GM19467 (cell line): ENCODE results near the gene SLC46A2.

Experiments used
- ATAC-seq: cut with Tn5 transposase; IDR thresholded peaks from one replicate; pipeline ENCODE4 v1.9.1; 2021; ENCODE audit warnings: mild to moderate bottlenecking, moderate library complexity; ENCODE audit not compliant: unreplicated experiment

SLC46A2 gene

GRCh38 chr9:112890106-112891081, at the start of gene SLC46A2:
TSS of gene SLC46A2 (minus strand) at chr9:112890876. CDS start at chr9:112890681, 195 bp downstream.
- ATAC-seq: no peak

- ATAC-seq: no peak
These were observed 48.7 kb upstream of the SLC46A2 start for GRCh38 chr9:112939418-112939817.

- no peak for ATAC-seq
These were observed 43.0 kb upstream of the SLC46A2 start for GRCh38 chr9:112933696-112934095.

GRCh38 chr9:112925058-112925641, 34.5 kb upstream of the SLC46A2 start:
- no peak for ATAC-seq

- ATAC-seq: no peak
These were observed 30.9 kb upstream of the SLC46A2 start for GRCh38 chr9:112921549-112921948.

GRCh38 chr9:112917987-112918362, 27.3 kb upstream of the SLC46A2 start:
- ATAC-seq: no peak

- ATAC-seq: no peak
These were observed 26.6 kb upstream of the SLC46A2 start for GRCh38 chr9:112917047-112917986.

GRCh38 chr9:112914524-112914923, 23.8 kb upstream of the SLC46A2 start:
- no peak for ATAC-seq

- no peak for ATAC-seq
These were observed 22.6 kb upstream of the SLC46A2 start for GRCh38 chr9:112913326-112913725.

- no peak for ATAC-seq
These were observed 22.0 kb upstream of the SLC46A2 start for GRCh38 chr9:112912636-112913035.

- ATAC-seq: no peak
These were observed 21.1 kb upstream of the SLC46A2 start for GRCh38 chr9:112911736-112912135.

- no peak for ATAC-seq
These were observed 14.4 kb upstream of the SLC46A2 start for GRCh38 chr9:112905084-112905483.

- no peak for ATAC-seq
These were observed 10.2 kb upstream of the SLC46A2 start for GRCh38 chr9:112900901-112901300.

- ATAC-seq: no peak
These were observed 9.8 kb upstream of the SLC46A2 start for GRCh38 chr9:112900488-112900887.

GRCh38 chr9:112898872-112899311, 8.2 kb upstream of the SLC46A2 start:
- no peak for ATAC-seq

GRCh38 chr9:112896131-112896530, 5.5 kb upstream of the SLC46A2 start:
- no peak for ATAC-seq

GRCh38 chr9:112894699-112895098, 4.0 kb upstream of the SLC46A2 start:
- no peak for ATAC-seq

- no peak for ATAC-seq
These were observed 3.4 kb upstream of the SLC46A2 start for GRCh38 chr9:112894041-112894440.

GRCh38 chr9:112892981-112893380, 2.3 kb upstream of the SLC46A2 start:
- ATAC-seq: no peak

- no peak for ATAC-seq
These were observed 845 bp upstream of the SLC46A2 start for GRCh38 chr9:112891521-112891920.

- ATAC-seq: no peak
These were observed 3.3 kb downstream of the SLC46A2 start for GRCh38 chr9:112887381-112887780.
